Daoy (cell line): ENCODE measurements around the gene ARFGEF2. TPM values are rescaled to one million over a fixed set of nuclear protein-coding genes. Genes with fewer than 3 reads are reported as not detected.

Experiments used
- DNase-seq: peaks from one replicate; pipeline ENCODE4 v3.0.0-alpha.2; 2015; ENCODE audit warnings: low read depth
- total RNA-seq: library from RNA; depleted of rRNA; stranded (reverse); fragments of >200 nt; shearing (Covaris generic); gene quantifications from 2 replicates; pipeline ENCODE4 v1.2.3, GENCODE V29; 2014

ARFGEF2 gene
- total RNA-seq, 1 experiment from 2014 or later, result 22.6 TPM

- no peak for DNase-seq
Observed at GRCh38 chr20:48898896-48899530, 22.5 kb upstream of the ARFGEF2 start.

GRCh38 chr20:48899881-48900280 is 21.6 kb upstream of the ARFGEF2 start:
- no peak for DNase-seq

GRCh38 chr20:48901326-48901725 is 20.2 kb upstream of the ARFGEF2 start:
- no peak for DNase-seq

GRCh38 chr20:48903705-48904104 is 17.8 kb upstream of the ARFGEF2 start:
- DNase-seq, result no peak

GRCh38 chr20:48904566-48905296 is 16.8 kb upstream of the ARFGEF2 start:
- DNase-seq, result peak; percentile 55

- DNase-seq, result no peak
Observed at GRCh38 chr20:48905297-48905647, 16.2 kb upstream of the ARFGEF2 start.

- DNase-seq, result no peak
Observed at GRCh38 chr20:48906221-48906877, 15.2 kb upstream of the ARFGEF2 start.

GRCh38 chr20:48908656-48909319 is 12.7 kb upstream of the ARFGEF2 start:
- DNase-seq, result no peak

GRCh38 chr20:48909910-48910309 is 11.6 kb upstream of the ARFGEF2 start:
- no peak for DNase-seq

- peak; percentile 10 for DNase-seq
Observed at GRCh38 chr20:48910347-48910781, 11.1 kb upstream of the ARFGEF2 start.

GRCh38 chr20:48912065-48912464 is 9.4 kb upstream of the ARFGEF2 start:
- DNase-seq, result no peak

- DNase-seq, result no peak
Observed at GRCh38 chr20:48916699-48917098, 4.8 kb upstream of the ARFGEF2 start.

- no peak for DNase-seq
Observed at GRCh38 chr20:48919336-48919881, 2.1 kb upstream of the ARFGEF2 start.

- no peak for DNase-seq
Observed at GRCh38 chr20:48919882-48920526, 1.5 kb upstream of the ARFGEF2 start.

- DNase-seq, result no peak
Observed at GRCh38 chr20:48920527-48921167, 864 bp upstream of the ARFGEF2 start.

- DNase-seq, result no peak
Observed at GRCh38 chr20:48921883-48922820, 641 bp downstream of the ARFGEF2 start.

GRCh38 chr20:48923149-48923718 is 1.7 kb downstream of the ARFGEF2 start:
- no peak for DNase-seq

- no peak for DNase-seq
Observed at GRCh38 chr20:48924756-48925109, 3.2 kb downstream of the ARFGEF2 start.

GRCh38 chr20:48926267-48926666 is 4.8 kb downstream of the ARFGEF2 start:
- no peak for DNase-seq

GRCh38 chr20:48926821-48927220 is 5.3 kb downstream of the ARFGEF2 start:
- no peak for DNase-seq
